GM18505 (cell line): ENCODE data around the gene TEF.
"Not testable (repeated sequence)": the region's sequence is repeated elsewhere in the genome, so short reads cannot be mapped to it uniquely, and the experiment has no call there.

Experiments used
- ATAC-seq: cut with Tn5 transposase; IDR thresholded peaks from one replicate; pipeline ENCODE4 v1.9.1; 2021; ENCODE audit not compliant: unreplicated experiment
- POLR2A ChIP-seq: IDR thresholded peaks from 4 replicates; pipeline ENCODE4 v1.6.1; 2011; ENCODE audit warnings: borderline replicate concordance; ENCODE audit not compliant: insufficient read depth, insufficient read length; ENCODE audit errors: extremely low read depth

TEF gene

GRCh38 chr22:41436322-41437113 lies 54.8 kb downstream of the TEF start:
- TF ChIP-seq POLR2A = no peak
- no peak for ATAC-seq

- TF ChIP-seq POLR2A = no peak
- ATAC-seq = no peak
These were observed 55.5 kb downstream of the TEF start for GRCh38 chr22:41437198-41437597.

- ATAC-seq = not testable (repeated sequence)
These were observed 58.8 kb downstream of the TEF start for GRCh38 chr22:41440511-41440910.

- TF ChIP-seq POLR2A = no peak
- ATAC-seq = no peak
These were observed 60.6 kb downstream of the TEF start for GRCh38 chr22:41442240-41442792.

- peak; percentile 40 for ATAC-seq
- no peak for TF ChIP-seq POLR2A
These were observed 62.8 kb downstream of the TEF start for GRCh38 chr22:41444360-41445128.

- no peak for ATAC-seq
- no peak for TF ChIP-seq POLR2A
These were observed 63.7 kb downstream of the TEF start for GRCh38 chr22:41445129-41446056.

- TF ChIP-seq POLR2A = no peak
- no peak for ATAC-seq
These were observed 64.3 kb downstream of the TEF start for GRCh38 chr22:41446057-41446501.

- peak; percentile 99 for TF ChIP-seq POLR2A
- peak; percentile 43 for ATAC-seq
These were observed 65.1 kb downstream of the TEF start, which contains the start of gene TOB2 for GRCh38 chr22:41446639-41447434. TOB2 (minus strand) TSS chr22:41446801; CDS start chr22:41437345, 9,456 bp downstream.

GRCh38 chr22:41447435-41448188 lies 65.9 kb downstream of the TEF start:
- peak; percentile 47 for TF ChIP-seq POLR2A
- no peak for ATAC-seq

GRCh38 chr22:41448189-41448808 lies 66.6 kb downstream of the TEF start:
- ATAC-seq = peak; percentile 43
- no peak for TF ChIP-seq POLR2A
